GM12892 (cell line): ENCODE results near the gene TCF7.

Experiments used
- POLR2AphosphoS5 ChIP-seq: IDR thresholded peaks from 2 replicates; pipeline ENCODE4 v1.6.1; 2011; ENCODE audit warnings: low read depth, low read length, control low read depth
- TAF1 ChIP-seq: IDR thresholded peaks from 2 replicates; pipeline ENCODE4 v1.6.1; 2011; ENCODE audit warnings: low read depth, mild to moderate bottlenecking, control low read depth, low read length, borderline replicate concordance

- TF ChIP-seq POLR2AphosphoS5 (no peak), TAF1 (no peak)
Measured at GRCh38 chr5:134095293-134095692, 19.2 kb upstream of the TCF7 start.
